Epithelial cell of proximal tubule (primary cell): Measurements from ENCODE around the gene COQ10B. TPM values are rescaled to one million over a fixed set of nuclear protein-coding genes. Genes with fewer than 3 reads are reported as not detected.
"Not testable (repeated sequence)": the region's sequence is repeated elsewhere in the genome, so short reads cannot be mapped to it uniquely, and the experiment has no call there.

Experiments
- DNase-seq: peaks from one replicate; pipeline ENCODE4 v3.0.0-alpha.2; 2011; ENCODE audit warnings: low read depth
- H3K4me3 ChIP-seq: 2 replicates; pipeline ENCODE4 v1.5.1; 2011; ENCODE audit warnings: low read depth, mild to moderate bottlenecking, low read length
- total RNA-seq: library from RNA; depleted of rRNA; stranded (reverse); fragments of >200 nt; gene quantifications from 2 replicates; pipeline ENCODE4 v1.2.3, GENCODE V29; 2015
- TF ChIP-seq, protein P1 (sequence below): conservative IDR thresholded peaks from 2 replicates; pipeline ENCODE4 v1.5.1; 2012; ENCODE audit warnings: low read depth, mild to moderate bottlenecking, low read length

Gene COQ10B
- total RNA-seq, 1 donor from 2014 or later = 17.9 TPM

DNA sequence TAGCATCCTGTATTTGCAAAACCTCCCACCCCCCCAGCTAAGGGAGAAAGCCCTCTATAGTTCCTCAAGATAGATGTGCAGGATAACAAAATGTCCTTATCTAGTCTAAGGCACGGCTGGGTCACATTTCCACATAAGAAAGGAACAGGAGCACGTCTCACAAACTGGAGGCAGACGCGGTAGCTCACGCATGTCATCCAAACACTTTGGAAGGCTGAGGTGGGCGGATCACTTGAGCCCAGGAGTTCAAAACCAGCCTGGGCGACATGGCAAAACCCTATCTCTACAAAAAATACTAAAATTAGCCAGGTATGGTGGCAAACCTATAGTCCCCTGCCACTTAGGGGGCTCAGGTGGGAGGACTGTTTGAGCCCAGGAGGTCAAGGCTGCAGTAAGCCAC, 27.8 kb upstream of the COQ10B start:
- H3K4me3 ChIP-seq = no peak overlapping the region
- DNase-seq = no peak
- TF ChIP-seq, protein P1, sequence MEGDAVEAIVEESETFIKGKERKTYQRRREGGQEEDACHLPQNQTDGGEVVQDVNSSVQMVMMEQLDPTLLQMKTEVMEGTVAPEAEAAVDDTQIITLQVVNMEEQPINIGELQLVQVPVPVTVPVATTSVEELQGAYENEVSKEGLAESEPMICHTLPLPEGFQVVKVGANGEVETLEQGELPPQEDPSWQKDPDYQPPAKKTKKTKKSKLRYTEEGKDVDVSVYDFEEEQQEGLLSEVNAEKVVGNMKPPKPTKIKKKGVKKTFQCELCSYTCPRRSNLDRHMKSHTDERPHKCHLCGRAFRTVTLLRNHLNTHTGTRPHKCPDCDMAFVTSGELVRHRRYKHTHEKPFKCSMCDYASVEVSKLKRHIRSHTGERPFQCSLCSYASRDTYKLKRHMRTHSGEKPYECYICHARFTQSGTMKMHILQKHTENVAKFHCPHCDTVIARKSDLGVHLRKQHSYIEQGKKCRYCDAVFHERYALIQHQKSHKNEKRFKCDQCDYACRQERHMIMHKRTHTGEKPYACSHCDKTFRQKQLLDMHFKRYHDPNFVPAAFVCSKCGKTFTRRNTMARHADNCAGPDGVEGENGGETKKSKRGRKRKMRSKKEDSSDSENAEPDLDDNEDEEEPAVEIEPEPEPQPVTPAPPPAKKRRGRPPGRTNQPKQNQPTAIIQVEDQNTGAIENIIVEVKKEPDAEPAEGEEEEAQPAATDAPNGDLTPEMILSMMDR = no peak

DNA sequence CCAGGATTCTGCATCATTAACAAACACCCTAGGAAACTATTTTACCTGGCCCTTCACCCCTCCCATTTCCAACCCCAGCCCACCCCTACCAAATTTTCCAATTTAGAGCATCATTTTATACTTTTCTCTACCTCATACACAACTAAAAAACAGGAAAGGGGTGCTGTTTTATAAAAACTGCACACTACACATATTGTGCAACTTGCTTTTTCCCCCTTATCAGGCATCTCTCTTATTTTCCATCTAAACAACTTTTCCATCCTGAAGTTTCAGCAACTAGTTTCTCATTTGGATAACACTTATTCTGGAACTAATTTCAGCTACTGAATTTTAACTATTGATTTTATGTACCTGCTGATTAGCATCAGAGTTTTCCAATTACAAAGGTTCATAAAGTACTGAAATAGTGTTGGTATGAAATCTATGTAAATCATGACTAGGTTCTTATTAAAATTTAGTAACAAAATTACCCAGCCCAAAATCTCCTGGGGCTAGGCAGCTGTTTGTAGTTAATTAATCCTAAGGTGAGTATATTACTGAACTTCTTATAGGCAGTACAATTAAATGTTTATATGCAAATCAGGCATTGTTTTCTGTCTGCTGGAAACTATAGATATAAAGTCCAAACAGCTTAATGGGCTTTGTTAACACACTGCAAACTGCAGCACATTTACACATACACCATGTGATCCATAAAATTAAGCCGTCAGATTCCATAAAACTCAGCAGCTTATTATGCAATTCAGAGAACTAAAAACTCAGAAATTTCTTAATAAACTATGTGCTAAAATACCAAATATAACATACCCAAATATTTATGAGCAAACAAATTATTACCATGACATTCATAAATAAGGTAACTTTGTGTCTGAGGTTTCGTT, 26.4 kb upstream of the COQ10B start:
- no peak for DNase-seq

DNA sequence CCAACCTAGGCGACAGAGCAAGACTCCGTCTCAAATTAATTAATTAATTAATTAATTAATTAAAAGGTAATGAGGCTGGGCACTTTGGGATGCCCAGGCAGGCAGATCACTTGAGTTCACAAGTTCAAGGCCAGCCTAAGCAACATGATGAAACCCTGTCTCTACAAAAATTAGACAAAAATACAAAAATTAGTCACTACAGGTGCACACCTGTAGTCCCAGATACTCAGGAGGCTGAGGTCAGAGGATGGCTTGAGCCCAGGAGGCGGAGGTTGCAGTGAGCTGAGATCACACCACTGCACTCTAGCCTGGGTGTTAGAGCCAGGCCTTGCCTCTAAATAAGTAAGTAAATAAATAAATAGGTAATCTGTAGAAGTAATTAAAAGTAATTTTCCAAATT, 25.4 kb upstream of the COQ10B start:
- TF ChIP-seq, protein P1 = no peak
- H3K4me3 ChIP-seq = no peak overlapping the region
- DNase-seq = no peak

More for the DNA sequence above, 26.4 kb upstream of the COQ10B start:
- TF ChIP-seq, protein P1 = no peak
- H3K4me3 ChIP-seq = no peak overlapping the region

DNA sequence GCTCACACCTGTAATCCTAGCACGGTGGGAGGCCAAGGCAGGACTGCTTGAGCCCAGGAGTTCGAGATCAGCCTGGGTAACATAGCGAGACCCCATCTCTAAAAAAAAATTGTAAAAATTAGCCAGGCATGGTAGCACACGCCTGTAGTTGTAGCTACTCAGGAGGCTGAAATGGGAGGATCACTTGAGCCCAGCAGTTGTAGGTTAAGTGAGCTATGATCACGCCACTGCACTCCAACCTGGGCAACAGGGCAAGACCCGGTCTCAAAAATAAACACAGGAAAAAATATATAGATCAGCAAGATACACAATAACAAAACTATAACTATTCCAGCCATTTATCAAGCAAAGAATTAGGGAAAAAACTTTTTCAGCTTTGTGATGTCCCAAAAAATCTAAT, 21.5 kb upstream of the COQ10B start:
- H3K4me3 ChIP-seq = no peak overlapping the region
- TF ChIP-seq, protein P1 = no peak
- no peak for DNase-seq

DNA sequence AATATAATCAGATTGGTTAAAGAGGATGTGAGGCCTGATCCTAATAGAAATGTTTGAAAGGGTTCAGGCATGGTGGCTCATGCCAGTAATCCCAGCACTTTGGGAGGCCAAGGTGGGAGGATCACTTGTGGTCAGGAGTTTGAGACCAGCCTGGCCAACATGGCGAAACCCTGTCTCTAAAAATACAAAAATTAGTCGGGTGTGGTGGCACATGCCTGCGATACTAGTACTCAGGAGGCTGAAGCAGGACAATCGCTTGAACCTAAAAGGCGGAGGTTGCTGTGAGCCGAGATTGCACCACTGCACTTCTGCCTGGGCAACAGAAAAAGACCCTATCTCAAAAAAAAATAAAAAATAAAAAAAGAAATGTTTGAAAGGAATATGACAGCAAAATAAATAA, 20.8 kb upstream of the COQ10B start:
- peak overlapping the region; percentile 100 for H3K4me3 ChIP-seq
- not testable (repeated sequence) for DNase-seq

DNA sequence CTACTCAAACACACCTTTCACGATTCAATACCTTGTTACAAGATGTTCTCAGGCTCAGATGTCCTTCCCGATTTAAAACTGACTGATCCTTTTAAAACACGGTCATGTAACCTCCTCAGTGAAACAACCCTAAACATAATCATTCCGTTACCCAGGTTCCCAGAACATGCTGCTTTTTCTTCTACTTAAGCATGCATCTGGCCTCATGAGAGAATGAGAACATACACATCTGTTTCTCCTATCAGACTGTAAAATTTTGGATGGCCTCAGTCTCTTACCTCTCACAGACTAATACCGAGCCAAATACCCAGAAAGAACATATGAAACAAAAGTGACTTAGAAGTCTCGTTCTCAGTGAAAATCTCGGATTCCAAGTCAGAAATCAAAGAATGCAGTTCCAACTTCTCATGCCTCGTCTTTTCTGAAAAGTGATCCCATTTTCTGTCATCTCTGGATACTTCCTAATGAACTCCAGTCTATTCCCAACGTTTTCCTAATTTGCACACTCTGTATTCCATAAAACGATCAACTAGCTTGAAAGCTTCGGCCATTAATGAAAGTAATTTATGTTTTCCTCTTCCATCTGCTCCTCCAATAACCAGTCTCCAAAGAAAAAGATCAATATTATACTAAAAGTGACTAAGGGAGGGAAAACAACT, 19.4 kb upstream of the COQ10B start:
- peak overlapping the region; percentile 100 for H3K4me3 ChIP-seq
- no peak for DNase-seq
- TF ChIP-seq, protein P1 = no peak
